Vagina (tissue), 2 donors: Measurements from ENCODE around the gene WDR48.

ENCODE experiments used
- CTCF ChIP-seq, 3 experiments: fragments of 450-650 bp in 2 of 3; fragments of 200-600 bp in 1 of 3; sonication (generic) in 1 of 3; IDR thresholded peaks; one replicate each; pipeline ENCODE4 v1.5.1; 2017 to 2019; ENCODE audit warnings: antibody characterized with exemption in 3 of 3, mild to moderate bottlenecking in 2 of 3, moderate library complexity in 2 of 3
- POLR2A ChIP-seq, 2 donors: fragments of 450-650 bp; IDR thresholded peaks; one replicate each; pipeline ENCODE4 v1.6.1; 2017; ENCODE audit warnings: antibody characterized with exemption in 2 of 2, mild to moderate bottlenecking in 2 of 2, moderate library complexity in 2 of 2
- POLR2AphosphoS5 ChIP-seq, 2 donors: sonication (generic); formaldehyde crosslinking; IDR thresholded peaks; one replicate each; pipeline ENCODE4 v1.9.0; 2017; ENCODE audit warnings: antibody characterized with exemption in 2 of 2, mild to moderate bottlenecking in 2 of 2, low read depth in 1 of 2; ENCODE audit not compliant: insufficient read depth in 1 of 2

- TF ChIP-seq POLR2A (IDR thresholded peaks at IDR 0.05): no peak
- TF ChIP-seq CTCF (IDR thresholded peaks at IDR 0.05): no peak
- no peak for TF ChIP-seq POLR2AphosphoS5 (IDR thresholded peaks at IDR 0.05; ENCODE audit: insufficient read depth in 1 of 2, low read depth in 1 of 2)
These were observed 46.1 kb downstream of the WDR48 start for GRCh38 chr3:39097716-39098472.
